Uterus (tissue), 4 donors: Measurements from ENCODE around the gene ZSCAN12. TPM values are rescaled to one million over a fixed set of nuclear protein-coding genes. Genes with fewer than 3 reads are reported as not detected.

Experiments
- DNase-seq, 2 donors: peaks; one replicate each; pipeline ENCODE4 v3.0.0-alpha.2; 2019 to 2020
- H3K27ac ChIP-seq, 2 donors: fragments of 200-600 bp; sonication (generic); 1 replicate in 1 of 2; 2 replicates in 1 of 2; pipeline ENCODE4 v1.5.1; 2016 to 2018
- H3K27me3 ChIP-seq, 2 donors: fragments of 200-600 bp; sonication (generic); one replicate each; pipeline ENCODE4 v1.5.1; 2018 to 2019; ENCODE audit warnings: control low read depth in 1 of 2
- H3K36me3 ChIP-seq, 2 donors: fragments of 200-600 bp; sonication (generic); one replicate each; pipeline ENCODE4 v1.5.1; 2019; ENCODE audit warnings: control low read depth in 1 of 2
- H3K4me1 ChIP-seq, 2 donors: fragments of 200-600 bp; sonication (generic); one replicate each; pipeline ENCODE4 v1.5.1; 2018 to 2019; ENCODE audit warnings: control low read depth in 1 of 2
- H3K4me3 ChIP-seq, 2 donors: fragments of 200-600 bp; sonication (generic); 1 replicate in 1 of 2; 2 replicates in 1 of 2; pipeline ENCODE4 v1.5.1; 2018 to 2019; ENCODE audit warnings: mild to moderate bottlenecking in 1 of 2
- H3K9me3 ChIP-seq, 2 donors: fragments of 200-600 bp; sonication (generic); one replicate each; pipeline ENCODE4 v1.5.1; 2019; ENCODE audit warnings: control low read depth in 1 of 2
- CTCF ChIP-seq, 4 experiments: fragments of 200-600 bp in 2 of 4; fragments of 450-650 bp in 2 of 4; sonication (generic) in 2 of 4; IDR thresholded peaks; one replicate each; pipeline ENCODE4 v1.5.1; 2016 to 2019; ENCODE audit warnings: antibody characterized with exemption in 4 of 4, mild to moderate bottlenecking in 2 of 4, moderate library complexity in 1 of 4
- POLR2A ChIP-seq, 2 donors: fragments of 450-650 bp; IDR thresholded peaks; one replicate each; pipeline ENCODE4 v1.6.1; 2016; ENCODE audit warnings: antibody characterized with exemption in 2 of 2, mild to moderate bottlenecking in 1 of 2, moderate library complexity in 1 of 2
- intact Hi-C: fragments of 100-400 bp; cut with DNase I; formaldehyde crosslinking; loops from one replicate; pipeline ENCODE4 v1.15.1; 2023; ENCODE audit warnings: low total_unique reads
- total RNA-seq, 4 donors: library from RNA; depleted of rRNA in 3 of 4; stranded (reverse); fragments of >200 nt in 3 of 4; gene quantifications; one replicate each; pipeline versions ENCODE4 v1.1.0 to v1.2.4, GENCODE V29; 2014 to 2023
- donor health status: DM: yes; HTN: yes; CAD: no.

ZSCAN12 gene
- total RNA-seq, 4 donors from 2014 or later: 3.8 to 22.2 (median 8.4) TPM

- H3K4me1 ChIP-seq: no peaks in the 10 kb centered on the region
- TF ChIP-seq CTCF (IDR thresholded peaks at IDR 0.05): no peak
- no peak for TF ChIP-seq POLR2A (IDR thresholded peaks at IDR 0.05)
- H3K4me3 ChIP-seq: no peak overlapping the region
- H3K27me3 ChIP-seq: no peaks in the 10 kb centered on the region
- no peaks in the 10 kb centered on the region for H3K9me3 ChIP-seq
- H3K36me3 ChIP-seq: no peaks in the 10 kb centered on the region
- no peak overlapping the region for H3K27ac ChIP-seq
- intact Hi-C loops: no loop called here
- no peak for DNase-seq
Observed at GRCh38 chr6:28425944-28426541, 26.5 kb upstream of the ZSCAN12 start.

DNA sequence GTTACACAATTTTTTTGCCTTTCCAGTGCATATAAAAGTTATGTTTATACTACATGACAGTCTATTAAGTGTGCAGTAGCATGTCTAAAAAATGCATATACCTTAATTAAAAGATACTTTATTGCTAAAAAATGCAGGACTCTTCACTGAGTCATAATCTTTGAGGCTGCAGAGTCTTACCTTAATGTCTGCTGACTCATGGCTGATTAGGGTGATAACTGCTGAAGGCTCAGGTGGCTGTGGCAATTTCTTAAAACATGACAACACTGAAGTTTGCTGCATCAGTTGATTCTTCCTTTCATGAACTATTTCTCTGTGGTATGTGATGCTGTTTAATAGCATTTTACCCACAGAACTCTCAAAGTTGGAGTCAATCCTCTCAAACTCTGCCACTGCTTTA, 24.6 kb upstream of the ZSCAN12 start:
- no peak for DNase-seq
- no peak overlapping the region for H3K27ac ChIP-seq
- no peaks in the 10 kb centered on the region for H3K27me3 ChIP-seq
- no peaks in the 10 kb centered on the region for H3K9me3 ChIP-seq
- TF ChIP-seq CTCF (IDR thresholded peaks at IDR 0.05): no peak
- TF ChIP-seq POLR2A (IDR thresholded peaks at IDR 0.05): no peak
- H3K4me1 ChIP-seq: no peaks in the 10 kb centered on the region
- H3K4me3 ChIP-seq: no peak overlapping the region
- intact Hi-C loops: no loop called here
- H3K36me3 ChIP-seq: no peaks in the 10 kb centered on the region

DNA sequence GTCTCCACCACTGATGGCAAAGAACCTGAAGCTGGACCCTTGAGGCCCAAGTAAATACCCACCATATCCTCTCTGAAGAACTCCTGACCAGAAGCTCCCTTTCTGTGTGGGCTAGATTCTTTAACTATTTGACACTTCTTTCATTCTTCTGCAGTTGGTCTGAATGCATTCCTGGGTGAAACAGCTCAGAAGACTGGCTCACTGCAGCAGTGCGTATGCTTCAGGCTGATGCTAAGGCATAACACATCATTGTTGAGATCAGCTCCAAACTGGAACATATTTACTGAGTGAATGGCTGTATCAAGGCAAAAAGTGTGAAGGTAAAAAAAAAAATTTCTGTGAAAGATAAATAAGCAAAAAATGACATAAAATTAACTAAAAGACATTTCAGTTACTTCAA, 24.0 kb upstream of the ZSCAN12 start:
- intact Hi-C loops: no loop called here
- DNase-seq: no peak
- H3K36me3 ChIP-seq: no peaks in the 10 kb centered on the region
- no peak overlapping the region for H3K27ac ChIP-seq
- no peaks in the 10 kb centered on the region for H3K27me3 ChIP-seq
- no peaks in the 10 kb centered on the region for H3K4me1 ChIP-seq
- no peak for TF ChIP-seq CTCF (IDR thresholded peaks at IDR 0.05)
- TF ChIP-seq POLR2A (IDR thresholded peaks at IDR 0.05): no peak
- no peaks in the 10 kb centered on the region for H3K9me3 ChIP-seq
- no peak overlapping the region for H3K4me3 ChIP-seq

GRCh38 chr6:28413681-28414080, 14.1 kb upstream of the ZSCAN12 start:
- H3K27ac ChIP-seq: no peak overlapping the region
- no peaks in the 10 kb centered on the region for H3K36me3 ChIP-seq
- no peaks in the 10 kb centered on the region for H3K4me1 ChIP-seq
- intact Hi-C loops: no loop called here
- no peak for DNase-seq
- H3K27me3 ChIP-seq: peaks cover 0 to 4% of the 10 kb centered on the region in 2 donors
- TF ChIP-seq CTCF (IDR thresholded peaks at IDR 0.05) (no peak), POLR2A (IDR thresholded peaks at IDR 0.05) (no peak)
- no peaks in the 10 kb centered on the region for H3K9me3 ChIP-seq
- H3K4me3 ChIP-seq: no peak overlapping the region

- Histone ChIP-seq H3K9me3 (no peaks in the 10 kb centered on the region), H3K36me3 (no peaks in the 10 kb centered on the region), H3K27me3 (peaks cover 0 to 4% of the 10 kb centered on the region in 2 donors), H3K4me3 (no peak overlapping the region), H3K27ac (no peak overlapping the region), H3K4me1 (no peaks in the 10 kb centered on the region)
- no peak for TF ChIP-seq CTCF (IDR thresholded peaks at IDR 0.05)
- TF ChIP-seq POLR2A (IDR thresholded peaks at IDR 0.05): no peak
- intact Hi-C loops: no loop called here
- DNase-seq: no peak
Observed at GRCh38 chr6:28410767-28411166, 11.2 kb upstream of the ZSCAN12 start.
